ENCODE measurements around the gene BDNF.
"Not testable (repeated sequence)": the region's sequence is repeated elsewhere in the genome, so short reads cannot be mapped to it uniquely, and the experiment has no call there.

Gene BDNF

DNA sequence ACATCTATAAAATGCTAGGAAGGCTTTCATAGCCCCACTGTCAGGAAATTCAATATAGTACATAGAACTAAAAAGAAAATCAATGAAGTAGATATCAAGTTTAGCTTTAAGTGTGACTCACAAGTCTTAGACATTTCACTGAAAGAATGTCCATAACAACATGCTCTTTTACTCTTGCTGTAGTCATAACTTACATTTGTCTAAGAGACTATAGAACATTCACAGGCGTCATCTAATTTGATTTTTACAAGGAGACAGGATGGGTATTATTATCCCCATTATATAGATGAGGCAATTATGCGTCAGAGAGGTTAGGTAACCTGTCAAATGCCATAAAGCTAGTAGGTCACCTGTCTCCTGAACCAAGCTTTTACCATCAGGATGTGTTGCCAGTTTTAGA lies 36.9 kb downstream of the BDNF start:
- no peak for DNase-seq

DNA sequence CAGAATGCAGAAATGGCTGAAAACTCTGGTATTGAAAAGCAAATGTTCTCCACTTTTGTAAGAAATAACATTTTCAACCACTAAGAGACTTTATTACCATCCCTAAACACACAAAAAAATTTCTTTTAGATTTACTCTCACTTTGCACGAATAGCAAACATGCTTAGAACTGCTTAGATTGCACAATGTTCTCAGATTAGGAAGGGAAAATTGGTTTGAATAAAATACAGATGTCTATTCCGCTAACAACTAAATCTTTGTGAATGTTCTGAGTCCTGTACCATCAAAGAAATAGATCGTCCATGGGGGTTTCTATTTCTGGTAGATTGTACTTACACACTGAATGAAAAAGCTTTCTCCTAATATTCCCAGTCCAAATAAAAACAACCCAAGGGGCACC lies 40.1 kb downstream of the BDNF start:
- DNase-seq = no peak

DNA sequence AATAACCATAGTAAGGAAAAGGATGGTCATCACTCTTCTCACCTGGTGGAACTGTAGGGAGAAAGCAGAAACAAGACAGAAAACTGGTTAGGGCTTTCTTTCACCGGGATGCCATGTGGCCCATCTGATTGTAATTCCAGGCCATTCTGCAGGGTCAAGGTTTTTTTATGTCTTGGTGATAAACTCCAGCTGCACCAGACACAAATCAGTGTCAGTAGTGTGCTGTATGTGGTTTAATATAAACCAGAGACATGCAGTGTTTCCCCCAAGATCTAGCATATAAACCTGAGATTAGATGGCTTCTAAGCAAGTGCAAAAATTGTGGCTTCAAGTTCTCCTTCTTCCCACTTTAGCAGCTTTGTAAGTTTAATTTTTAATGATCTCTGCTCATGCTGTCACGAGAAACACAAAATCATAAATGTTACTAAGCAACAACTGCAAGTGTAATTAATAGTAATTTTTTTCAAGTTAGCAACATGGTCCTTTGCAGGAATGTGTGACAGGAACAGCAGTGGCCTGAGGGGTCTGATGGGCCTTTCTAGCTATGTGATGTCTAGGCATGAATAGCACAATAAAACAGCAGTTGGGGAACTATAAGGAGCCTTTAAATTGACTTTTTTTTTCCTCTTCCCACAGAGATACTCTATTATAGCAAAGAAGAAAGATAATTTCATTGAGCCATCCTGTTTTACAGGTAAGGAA lies 41.6 kb downstream of the BDNF start:
- no peak for DNase-seq

DNA sequence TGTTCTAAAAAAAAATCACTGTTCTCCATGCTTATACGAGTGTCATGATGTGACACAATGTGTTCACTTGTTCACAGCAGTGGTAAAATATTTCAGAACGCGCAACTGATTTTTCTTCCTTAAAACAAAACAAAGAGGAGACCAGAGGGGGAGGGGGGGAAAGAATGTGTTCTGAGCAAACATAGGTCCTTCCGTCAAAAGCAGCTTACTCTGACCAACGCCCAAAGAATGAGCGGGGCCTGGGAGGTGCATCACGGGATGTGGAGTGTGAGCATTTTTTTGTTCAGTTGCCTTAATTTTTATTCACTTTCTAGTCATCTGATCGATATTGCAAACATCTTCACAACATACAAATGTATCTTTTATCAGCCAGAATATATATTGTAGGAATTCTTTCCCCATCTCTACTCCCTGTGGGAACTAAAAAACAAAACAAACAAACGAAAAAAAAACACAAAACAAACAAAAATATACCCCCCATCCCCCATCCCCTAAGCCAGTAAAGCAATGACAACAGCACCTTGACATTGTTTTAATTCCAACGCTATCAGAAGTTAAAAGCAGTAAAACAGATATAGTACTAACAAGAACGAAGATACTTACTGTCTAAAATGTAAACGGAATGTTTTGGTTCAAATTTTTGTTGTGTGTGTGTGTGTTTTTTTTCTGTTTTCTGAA lies 43.3 kb downstream of the BDNF start:
- no peak for DNase-seq

DNA sequence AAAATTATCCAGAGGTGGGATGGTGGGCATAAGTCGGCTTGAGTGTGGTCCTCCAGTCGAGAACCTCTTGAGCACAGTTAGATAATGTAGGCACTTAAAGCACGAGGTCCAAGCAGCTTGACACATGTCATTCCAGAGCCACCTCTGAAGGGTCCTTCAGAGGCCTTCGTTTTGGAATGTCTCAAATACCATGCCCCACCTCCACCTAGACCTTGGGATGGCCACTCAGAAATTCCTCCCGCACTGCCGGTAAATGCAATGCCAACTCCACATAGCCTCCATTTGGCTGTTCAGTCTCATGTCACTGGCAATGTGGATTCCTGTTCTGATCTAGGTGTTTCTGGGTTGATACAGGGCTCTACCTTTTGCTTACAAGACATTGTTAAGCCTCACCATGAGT lies 43.9 kb downstream of the BDNF start:
- no peak for DNase-seq

DNA sequence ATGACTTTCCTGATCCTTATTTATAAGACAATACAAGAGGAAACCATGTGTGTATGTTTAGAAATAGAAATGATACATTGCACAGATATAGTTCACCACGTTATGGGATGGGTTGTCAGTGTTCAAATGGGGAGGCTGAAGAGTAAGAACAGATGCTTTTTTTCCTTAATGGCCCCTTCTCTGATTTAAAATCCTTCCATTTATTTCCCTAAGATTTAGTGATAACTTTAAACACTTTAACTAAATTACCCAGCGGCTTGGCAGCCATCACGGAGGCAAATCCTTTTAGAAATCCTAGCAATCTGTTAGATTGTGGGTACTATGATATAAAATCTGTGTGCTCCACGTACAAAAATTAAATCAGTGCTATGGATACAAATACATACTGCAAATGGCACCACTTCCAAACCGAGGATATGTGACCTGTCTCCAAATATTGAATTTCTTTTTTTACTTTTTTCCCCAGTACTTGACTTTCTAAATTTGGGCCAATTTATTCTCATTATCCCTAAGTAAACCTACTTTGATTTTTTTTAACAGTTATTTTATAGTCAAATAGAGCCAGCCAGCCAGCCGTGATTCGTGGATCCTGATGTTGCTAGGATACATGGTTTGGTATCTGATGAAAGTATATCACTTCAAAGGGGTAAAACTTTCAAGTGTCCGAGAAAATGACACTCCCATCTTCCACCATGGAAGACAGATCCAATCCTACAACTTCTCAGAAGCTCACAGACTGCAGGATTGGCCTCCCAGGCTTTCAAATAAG lies 46.1 kb downstream of the BDNF start:
- no peak for DNase-seq

DNA sequence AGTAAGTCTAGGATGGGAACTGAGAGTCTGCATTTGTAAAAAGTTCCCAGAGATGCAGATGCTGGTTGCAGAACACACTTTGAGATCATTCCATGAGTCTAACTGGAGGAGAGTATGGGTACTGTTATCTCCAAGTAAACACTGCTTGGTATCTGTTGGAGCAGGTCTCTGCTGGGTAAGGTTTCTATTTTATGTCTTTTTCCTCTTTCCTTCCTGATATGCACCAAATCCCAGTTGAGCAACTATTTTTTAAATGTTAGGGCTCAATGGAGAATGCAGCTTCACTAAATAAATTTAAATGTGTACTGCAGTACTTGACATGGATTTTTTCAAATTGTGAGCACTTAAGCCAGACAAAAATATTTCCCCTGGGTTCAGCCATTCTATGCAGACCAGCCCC lies 48.5 kb downstream of the BDNF start:
- no peak for DNase-seq

DNA sequence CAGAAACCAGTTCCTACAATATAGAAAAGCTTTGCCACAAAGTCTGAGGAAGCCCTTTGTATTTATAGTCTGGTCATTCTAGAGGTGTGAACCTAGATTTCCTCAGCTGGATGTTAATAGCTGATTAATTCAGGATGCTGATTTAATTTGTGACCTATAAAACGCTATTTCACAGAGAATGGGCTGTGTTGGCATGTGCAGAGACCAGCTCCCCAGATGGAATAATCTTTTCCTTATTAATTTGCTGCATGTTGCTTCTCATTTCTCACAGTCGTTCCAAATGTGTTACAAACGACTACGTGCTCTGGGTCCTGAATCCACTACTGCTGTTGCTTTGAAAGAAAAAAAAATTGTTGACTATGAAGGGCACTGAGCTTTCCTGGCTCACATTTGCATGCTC lies 49.3 kb downstream of the BDNF start:
- DNase-seq = no peak

DNA sequence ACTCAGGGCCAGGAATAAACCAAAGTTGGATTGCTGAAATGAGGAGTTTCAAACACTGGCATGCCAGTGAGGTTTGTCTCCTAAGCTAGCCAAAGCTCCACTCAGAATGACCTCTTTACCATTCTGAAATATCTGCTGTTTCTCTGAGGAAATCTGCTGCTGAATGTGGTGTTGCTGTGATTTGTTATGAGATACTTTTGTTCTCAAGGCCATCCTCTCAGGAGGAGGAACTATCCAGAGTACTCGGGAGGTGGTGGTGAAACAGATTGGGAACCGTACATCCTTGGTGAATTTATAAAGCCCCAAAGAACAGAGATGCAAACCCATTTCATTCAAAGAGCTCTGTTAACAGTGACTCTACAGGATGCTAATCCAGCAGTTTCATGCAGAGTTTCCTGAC lies 50.5 kb downstream of the BDNF start:
- DNase-seq = no peak

DNA sequence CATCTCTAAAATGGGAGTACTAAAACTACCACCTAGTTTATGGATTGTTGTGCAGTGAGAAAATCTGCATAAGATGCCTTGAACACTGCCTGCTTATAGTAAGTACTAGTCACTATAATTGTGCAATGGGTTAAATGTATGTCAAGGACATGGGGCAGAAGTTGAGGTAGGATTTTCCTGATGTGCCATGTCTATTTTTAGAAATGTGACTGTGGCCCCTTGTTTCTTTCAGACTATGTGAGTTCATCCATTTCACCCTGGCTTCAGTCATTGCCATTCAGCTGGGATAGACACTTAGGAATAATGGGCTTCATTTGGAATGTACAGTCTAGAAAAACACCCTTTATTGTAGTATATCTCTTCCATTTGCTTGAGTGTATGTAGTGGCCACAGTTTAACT lies 51.4 kb downstream of the BDNF start:
- no peak for DNase-seq

DNA sequence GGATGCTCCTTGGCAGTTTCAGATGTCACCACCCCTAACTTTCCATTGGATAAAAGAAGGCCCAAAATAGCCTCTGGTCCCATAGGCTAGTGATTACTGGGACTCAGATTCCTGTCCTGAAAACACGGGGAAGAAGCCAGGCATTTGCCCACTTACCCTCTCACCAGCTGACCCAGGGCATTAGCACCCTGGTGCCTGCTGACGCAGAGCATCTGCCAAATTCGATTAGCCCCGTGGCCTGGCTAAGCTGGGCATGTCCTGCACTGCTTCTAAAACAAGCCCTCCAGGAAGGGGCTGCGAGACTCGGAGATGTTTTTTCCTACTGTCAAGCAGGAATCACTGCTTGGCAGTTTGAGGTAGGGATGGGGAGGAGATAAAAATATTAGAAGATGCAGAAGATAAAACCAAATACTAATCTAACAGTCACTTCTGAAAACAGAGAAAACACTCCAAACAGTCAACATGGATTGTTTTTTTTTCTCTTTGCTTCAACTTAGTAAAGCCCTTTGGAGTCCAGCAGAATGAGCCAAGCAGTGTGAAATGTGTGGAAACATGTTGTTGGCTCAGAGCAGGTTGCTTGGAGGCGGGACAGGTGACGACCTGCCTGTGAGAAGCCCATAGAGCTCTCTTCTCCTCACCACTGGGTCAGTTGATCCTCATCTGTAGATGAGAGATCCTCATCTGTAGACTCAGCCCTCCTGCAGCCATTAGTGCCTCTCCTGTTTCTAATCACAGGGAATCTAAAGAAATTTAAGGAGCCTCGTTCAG lies 54.0 kb downstream of the BDNF start:
- DNase-seq = no peak

DNA sequence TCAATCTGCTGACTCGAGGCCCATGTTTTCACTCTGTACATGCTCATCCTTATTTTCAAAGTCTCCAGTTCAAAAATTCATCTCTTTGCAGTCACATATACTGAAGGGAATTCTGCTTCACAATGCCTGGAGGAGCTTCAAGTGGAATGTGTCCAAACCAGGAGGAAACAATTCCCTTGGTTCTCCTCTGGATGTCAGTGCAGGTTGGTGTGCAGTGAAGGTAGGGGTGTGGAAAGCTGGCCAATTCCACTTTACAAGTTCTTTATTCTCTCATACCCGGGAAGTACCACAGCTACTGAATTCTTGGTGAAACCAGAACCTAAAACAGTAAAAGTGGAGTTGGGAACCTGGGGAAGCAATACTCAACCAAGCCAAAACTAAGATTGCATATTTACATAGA lies 57.3 kb downstream of the BDNF start:
- DNase-seq = no peak

DNA sequence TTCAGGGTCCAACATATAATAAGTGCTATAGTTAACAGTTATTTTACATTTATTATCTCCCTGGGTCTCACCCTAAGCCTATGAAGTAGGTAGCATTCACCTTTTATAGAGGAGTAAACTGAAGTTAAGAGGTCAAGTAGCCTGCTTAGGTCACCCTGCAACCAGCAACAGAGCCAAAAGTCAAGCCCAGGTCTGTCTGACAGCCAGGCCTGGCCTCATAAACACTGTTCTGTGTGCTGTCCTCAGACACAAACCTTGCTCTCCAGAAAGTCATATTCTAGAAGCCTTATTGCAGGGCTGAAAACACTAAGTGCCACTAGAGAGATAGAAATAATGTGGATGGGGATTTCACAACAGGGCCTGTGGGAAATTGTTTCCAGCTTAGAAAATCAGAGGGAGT lies 59.3 kb downstream of the BDNF start:
- no peak for DNase-seq

DNA sequence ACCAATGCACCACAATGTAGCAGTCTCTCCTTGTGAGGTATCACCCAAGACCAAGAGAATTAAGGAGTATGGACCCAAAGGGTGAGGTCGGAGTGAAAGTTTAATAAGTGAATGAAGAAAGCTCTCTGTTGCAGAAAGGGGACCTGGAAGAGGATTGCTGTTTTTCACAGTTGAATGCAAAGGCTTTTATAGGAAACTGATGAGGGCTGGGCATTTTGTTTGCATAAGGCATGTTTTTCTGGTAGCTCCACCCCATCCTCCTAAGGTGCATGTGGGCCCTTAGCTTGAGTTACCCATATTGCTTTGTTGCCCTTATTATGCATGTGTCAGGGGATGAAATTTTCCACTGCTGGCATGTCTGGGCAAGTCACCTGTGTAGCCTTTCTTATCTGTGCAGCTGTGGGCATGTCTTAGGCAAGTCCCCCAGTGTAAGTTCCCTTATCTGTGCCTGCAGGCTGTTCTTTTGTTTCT lies 64.7 kb downstream of the BDNF start:
- no peak for DNase-seq

DNA sequence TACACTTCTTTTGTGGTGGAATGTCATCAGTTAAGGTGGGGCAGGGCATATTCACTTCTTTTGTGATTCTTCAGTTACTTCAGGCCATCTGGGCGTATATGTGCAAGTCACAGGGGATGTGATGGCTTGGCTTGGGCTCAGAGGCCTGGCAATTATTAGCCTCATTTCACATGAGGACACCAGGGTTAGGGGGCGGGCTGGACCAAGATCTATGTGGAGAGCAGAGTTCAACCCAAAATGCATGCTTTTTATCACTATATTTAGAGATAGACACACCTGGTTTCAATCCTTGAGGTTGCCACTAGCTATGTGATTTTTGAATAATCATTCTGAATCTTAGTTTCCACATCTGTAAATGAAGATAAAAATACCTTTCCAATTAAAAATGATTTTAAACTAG lies 65.5 kb downstream of the BDNF start:
- not testable (repeated sequence) for DNase-seq

DNA sequence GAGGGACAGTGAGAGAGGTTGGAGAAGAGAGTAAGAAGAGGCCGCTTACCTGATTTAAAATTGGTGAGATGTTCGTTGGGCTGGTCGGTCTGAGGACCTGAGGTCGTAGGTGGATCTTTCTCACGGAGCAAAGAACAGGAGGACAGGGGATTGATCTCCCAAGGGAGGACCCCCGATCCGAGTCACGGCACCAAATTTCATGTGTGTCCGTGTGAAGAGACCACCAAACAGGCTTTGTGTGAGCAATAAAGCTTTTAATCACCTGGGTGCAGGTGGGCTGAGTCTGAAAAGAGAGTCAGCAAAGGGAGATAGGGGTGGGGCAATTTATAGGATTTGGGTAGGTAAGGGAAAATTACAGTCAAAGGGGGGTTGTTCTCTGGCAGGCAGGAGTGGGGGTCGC lies 66.0 kb downstream of the BDNF start:
- not testable (repeated sequence) for DNase-seq

DNA sequence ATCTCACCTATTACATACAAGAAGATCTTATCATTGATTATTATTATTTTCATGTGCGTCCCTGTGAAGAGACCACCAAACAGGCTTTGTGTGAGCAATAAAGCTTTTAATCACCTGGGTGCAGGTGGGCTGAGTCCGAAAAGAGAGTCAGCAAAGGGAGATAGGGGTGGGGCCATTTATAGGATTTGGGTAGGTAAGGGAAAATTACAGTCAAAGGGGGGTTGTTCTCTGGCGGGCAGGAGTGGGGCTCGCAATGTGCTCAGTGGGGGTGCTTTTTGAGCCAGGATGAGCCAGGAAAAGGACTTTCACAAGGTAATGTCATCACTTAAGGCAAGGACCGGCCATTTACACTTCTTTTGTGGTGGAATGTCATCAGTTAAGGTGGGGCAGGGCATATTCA lies 71.2 kb downstream of the BDNF start:
- DNase-seq = not testable (repeated sequence)

DNA sequence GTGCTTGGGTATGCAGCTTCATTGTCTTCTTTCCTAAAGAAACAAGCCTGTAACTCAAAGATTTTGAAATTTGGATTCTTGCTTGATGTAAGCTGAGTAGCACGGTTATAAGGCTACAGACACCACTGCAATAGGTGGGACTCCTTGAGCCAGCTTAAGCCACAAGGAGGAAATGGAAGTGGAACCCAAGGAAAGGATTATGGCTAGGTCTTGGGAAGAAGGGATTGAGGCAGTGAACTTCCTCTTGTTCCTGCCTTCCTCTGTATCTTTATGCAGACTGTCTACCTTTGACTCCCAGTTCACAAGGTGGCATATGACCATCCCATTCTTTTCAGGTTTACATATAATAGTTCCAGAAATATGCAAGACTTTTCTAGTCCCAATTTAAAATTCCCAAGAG lies 72.3 kb downstream of the BDNF start:
- DNase-seq = no peak

DNA sequence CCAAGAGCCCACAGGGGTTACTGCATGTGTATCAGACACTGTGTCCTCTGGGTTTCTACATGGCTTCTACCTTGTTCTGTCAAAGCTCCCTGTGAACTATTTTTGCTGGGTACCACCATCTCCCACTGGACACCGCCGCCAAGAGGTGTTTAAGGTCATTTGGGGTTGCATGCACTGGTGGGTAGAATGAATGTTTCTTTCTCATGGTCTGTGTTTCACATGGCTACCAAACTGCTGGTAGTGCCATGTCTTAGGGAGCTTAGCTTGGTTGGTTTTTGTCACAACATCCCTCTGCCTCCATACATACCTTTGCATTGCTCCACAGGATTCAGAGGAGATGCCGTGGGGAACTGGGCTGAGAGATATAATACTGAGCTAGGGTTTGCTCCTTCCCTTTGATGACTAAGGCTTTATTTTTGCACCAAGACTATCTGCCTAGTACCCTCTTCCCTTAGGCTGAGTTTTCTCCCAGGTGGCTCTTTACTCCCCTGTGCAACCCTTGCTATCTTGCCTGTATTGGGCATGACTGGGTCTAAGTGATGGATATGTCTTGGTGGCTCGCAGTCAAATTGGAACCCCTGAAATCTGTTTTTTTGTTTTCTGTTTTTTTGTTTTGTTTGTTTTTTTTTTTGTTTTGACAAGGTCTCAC lies 73.2 kb downstream of the BDNF start:
- no peak for DNase-seq

DNA sequence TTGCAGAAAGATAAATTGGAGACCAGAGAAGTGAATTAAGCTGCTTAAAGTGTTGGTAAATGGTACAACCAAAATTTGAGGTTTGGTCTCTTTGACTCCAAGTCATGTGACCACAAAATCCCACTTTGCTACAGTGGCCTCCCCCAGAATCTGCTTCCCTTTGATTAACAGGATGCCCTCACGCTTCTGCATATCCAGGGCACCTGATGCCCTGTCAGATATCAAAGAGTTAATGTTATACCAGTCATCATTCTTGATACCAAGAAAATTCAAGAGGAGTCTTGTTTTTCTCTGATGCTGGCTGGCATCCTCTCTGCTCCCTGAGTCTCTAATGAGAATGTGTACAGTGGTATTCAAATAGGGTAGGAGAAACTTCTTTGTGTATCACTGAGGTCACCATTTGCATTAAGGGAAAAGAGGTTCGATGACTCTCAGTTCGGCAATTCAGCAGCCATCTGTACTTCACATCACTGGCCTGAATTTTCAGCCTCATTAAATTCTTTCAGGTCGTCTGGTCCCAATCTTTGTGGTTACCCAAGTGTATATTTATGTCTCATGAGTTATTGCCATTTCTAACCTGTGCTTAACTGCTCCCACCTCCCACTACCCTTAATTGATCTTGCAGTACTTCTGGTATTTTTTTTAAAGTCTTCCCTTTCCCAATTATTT lies 73.9 kb downstream of the BDNF start:
- no peak for DNase-seq

DNA sequence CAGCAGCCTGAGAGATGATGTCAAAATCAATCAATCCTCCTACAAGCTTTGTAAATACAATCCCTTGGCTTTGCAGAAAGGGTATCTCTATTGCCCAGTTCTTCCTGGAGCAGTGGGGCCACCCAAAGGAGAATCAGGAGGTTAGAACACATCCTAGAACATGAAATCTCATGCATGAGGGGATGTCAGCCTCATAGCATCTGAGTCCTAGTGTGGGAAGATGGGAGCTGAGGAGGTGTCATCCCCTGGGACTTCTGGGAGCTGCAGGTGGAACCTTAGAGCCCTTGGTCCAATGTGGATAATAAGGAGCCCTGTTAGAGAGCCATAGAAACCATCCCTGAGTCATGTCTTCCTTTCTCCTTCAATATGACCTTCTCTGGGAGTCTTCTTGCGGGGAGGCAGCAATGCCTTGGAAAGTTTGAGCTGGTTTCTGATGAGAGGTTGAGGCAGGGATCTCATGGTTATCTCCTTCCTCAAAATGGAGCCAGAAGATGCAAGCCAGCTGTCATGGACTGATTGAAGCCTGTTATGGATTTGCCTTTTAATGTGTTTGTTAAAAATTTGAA lies 74.8 kb downstream of the BDNF start:
- DNase-seq = no peak

Measured in activated T-cell treated with anti-CD3 and anti-CD28 coated beads for 4 hours (primary cell).